T-helper 1 cell treated with Interleukin-12 subunit alpha and Interleukin-12 subunit beta and Interleukin-4 antibody, amounts not matched to agents 30 μg/mL and 1 μg/mL, for 36 hours (primary cell): ENCODE results near the gene ACER3.
A peak's percentile ranks its signal among the peaks of the same experiment; 100 is the strongest.
"Not testable (repeated sequence)": the region's sequence is repeated elsewhere in the genome, so short reads cannot be mapped to it uniquely, and the experiment has no call there.

Source experiments
- H3K27ac Mint-ChIP-seq: one replicate; pipeline ENCODE4 v1.8.0; 2021; ENCODE audit warnings: mild to moderate bottlenecking, mixed read lengths
- H3K27me3 Mint-ChIP-seq: one replicate; pipeline ENCODE4 v1.8.0; 2021; ENCODE audit warnings: low read depth, mixed read lengths
- H3K36me3 Mint-ChIP-seq: one replicate; pipeline ENCODE4 v1.8.0; 2021; ENCODE audit warnings: low read depth, mixed read lengths
- H3K4me1 Mint-ChIP-seq: one replicate; pipeline ENCODE4 v1.8.0; 2021; ENCODE audit warnings: low read depth, mixed read lengths
- H3K4me3 Mint-ChIP-seq: one replicate; pipeline ENCODE4 v1.8.0; 2021; ENCODE audit warnings: mild to moderate bottlenecking, moderate library complexity, mixed read lengths
- H3K9me3 Mint-ChIP-seq: one replicate; pipeline ENCODE4 v1.8.0; 2021; ENCODE audit warnings: mixed read lengths

ACER3 gene

GRCh38 chr11:77061258-77061657 is 200.5 kb downstream of the ACER3 start:
- H3K27ac Mint-ChIP-seq, H3K36me3 Mint-ChIP-seq, H3K9me3 Mint-ChIP-seq, H3K4me3 Mint-ChIP-seq, H3K4me1 Mint-ChIP-seq: not testable (repeated sequence)
- H3K27me3 Mint-ChIP-seq: peaks cover 37% of the 10 kb centered on the region

- H3K27me3 Mint-ChIP-seq: peaks cover 37% of the 10 kb centered on the region
- no peak overlapping the region for H3K4me3 Mint-ChIP-seq
- no peak overlapping the region for H3K27ac Mint-ChIP-seq
- peaks cover 6% of the 10 kb centered on the region for H3K4me1 Mint-ChIP-seq
- H3K36me3 Mint-ChIP-seq: no peaks in the 10 kb centered on the region
- H3K9me3 Mint-ChIP-seq: no peaks in the 10 kb centered on the region
Measured at GRCh38 chr11:77062924-77063323, 202.2 kb downstream of the ACER3 start.

- no peak overlapping the region for H3K4me3 Mint-ChIP-seq
- H3K4me1 Mint-ChIP-seq: peaks cover 6% of the 10 kb centered on the region
- no peaks in the 10 kb centered on the region for H3K9me3 Mint-ChIP-seq
- H3K27me3 Mint-ChIP-seq: peaks cover 42% of the 10 kb centered on the region
- no peak overlapping the region for H3K27ac Mint-ChIP-seq
- no peaks in the 10 kb centered on the region for H3K36me3 Mint-ChIP-seq
Measured at GRCh38 chr11:77063407-77063806, 202.7 kb downstream of the ACER3 start.

- peaks cover 43% of the 10 kb centered on the region for H3K27me3 Mint-ChIP-seq
- H3K9me3 Mint-ChIP-seq: no peaks in the 10 kb centered on the region
- H3K36me3 Mint-ChIP-seq: no peaks in the 10 kb centered on the region
- H3K4me1 Mint-ChIP-seq: peaks cover 6% of the 10 kb centered on the region
- no peak overlapping the region for H3K27ac Mint-ChIP-seq
- no peak overlapping the region for H3K4me3 Mint-ChIP-seq
Measured at GRCh38 chr11:77063861-77064260, 203.1 kb downstream of the ACER3 start.

GRCh38 chr11:77064648-77065217 is 204.0 kb downstream of the ACER3 start:
- Mint-ChIP-seq H3K9me3 (no peaks in the 10 kb centered on the region), H3K36me3 (no peaks in the 10 kb centered on the region), H3K4me1 (peaks cover 6% of the 10 kb centered on the region), H3K27me3 (peaks cover 39% of the 10 kb centered on the region), H3K4me3 (peak overlapping the region; percentile 48), H3K27ac (no peak overlapping the region)

GRCh38 chr11:77065878-77066228 is 205.1 kb downstream of the ACER3 start:
- H3K27me3 Mint-ChIP-seq: peaks cover 36% of the 10 kb centered on the region
- H3K9me3 Mint-ChIP-seq: no peaks in the 10 kb centered on the region
- no peaks in the 10 kb centered on the region for H3K36me3 Mint-ChIP-seq
- peaks cover 6% of the 10 kb centered on the region for H3K4me1 Mint-ChIP-seq
- H3K27ac Mint-ChIP-seq: no peak overlapping the region
- peak overlapping the region; percentile 82 for H3K4me3 Mint-ChIP-seq

- peaks cover 6% of the 10 kb centered on the region for H3K4me1 Mint-ChIP-seq
Measured at GRCh38 chr11:77066229-77067042, 205.7 kb downstream of the ACER3 start, which contains the start of gene CAPN5. Gene CAPN5 (plus strand): TSS chr11:77066971. CDS start chr11:77084887, 17,916 bp downstream.

GRCh38 chr11:77067861-77068443 is 207.2 kb downstream of the ACER3 start:
- peaks cover 18% of the 10 kb centered on the region for H3K4me1 Mint-ChIP-seq
- H3K27me3 Mint-ChIP-seq: peaks cover 34% of the 10 kb centered on the region
- no peak overlapping the region for H3K27ac Mint-ChIP-seq
- no peaks in the 10 kb centered on the region for H3K9me3 Mint-ChIP-seq
- no peaks in the 10 kb centered on the region for H3K36me3 Mint-ChIP-seq
- peak overlapping the region; percentile 65 for H3K4me3 Mint-ChIP-seq

More at GRCh38 chr11:77066229-77067042, 205.7 kb downstream of the ACER3 start, which contains the start of gene CAPN5:
- Mint-ChIP-seq H3K27ac (no peak within 1 kb of the TSS), H3K27me3 (peaks cover 34% of the 10 kb centered on the region), H3K36me3 (no peaks in the 10 kb centered on the region), H3K4me3 (peak within 1 kb of the TSS; percentile 82), H3K9me3 (no peaks in the 10 kb centered on the region)

GRCh38 chr11:77068457-77069335 is 208.0 kb downstream of the ACER3 start:
- Mint-ChIP-seq H3K27ac (no peak overlapping the region), H3K27me3 (peaks cover 27% of the 10 kb centered on the region), H3K4me1 (peaks cover 24% of the 10 kb centered on the region), H3K9me3 (no peaks in the 10 kb centered on the region), H3K36me3 (no peaks in the 10 kb centered on the region), H3K4me3 (no peak overlapping the region)

- no peak overlapping the region for H3K4me3 Mint-ChIP-seq
- peaks cover 24% of the 10 kb centered on the region for H3K4me1 Mint-ChIP-seq
- H3K27ac Mint-ChIP-seq: no peak overlapping the region
- H3K27me3 Mint-ChIP-seq: peaks cover 27% of the 10 kb centered on the region
- H3K9me3 Mint-ChIP-seq: no peaks in the 10 kb centered on the region
- H3K36me3 Mint-ChIP-seq: no peaks in the 10 kb centered on the region
Measured at GRCh38 chr11:77069336-77069968, 208.7 kb downstream of the ACER3 start.

GRCh38 chr11:77069969-77070582 is 209.4 kb downstream of the ACER3 start:
- Mint-ChIP-seq H3K27me3 (peaks cover 22% of the 10 kb centered on the region), H3K4me3 (no peak overlapping the region), H3K27ac (no peak overlapping the region), H3K36me3 (no peaks in the 10 kb centered on the region), H3K9me3 (no peaks in the 10 kb centered on the region), H3K4me1 (peaks cover 24% of the 10 kb centered on the region)

GRCh38 chr11:77071077-77071476 is 210.4 kb downstream of the ACER3 start:
- Mint-ChIP-seq H3K27ac (no peak overlapping the region), H3K4me1 (peaks cover 21% of the 10 kb centered on the region), H3K27me3 (peaks cover 13% of the 10 kb centered on the region), H3K4me3 (no peak overlapping the region), H3K36me3 (no peaks in the 10 kb centered on the region), H3K9me3 (no peaks in the 10 kb centered on the region)

GRCh38 chr11:77071671-77072605 is 211.2 kb downstream of the ACER3 start:
- Mint-ChIP-seq H3K4me1 (peaks cover 21% of the 10 kb centered on the region), H3K9me3 (no peaks in the 10 kb centered on the region), H3K27ac (no peak overlapping the region), H3K36me3 (no peaks in the 10 kb centered on the region), H3K27me3 (peaks cover 18% of the 10 kb centered on the region), H3K4me3 (no peak overlapping the region)
